ENCODE measurements around the gene TMEM144. TPM values are rescaled to one million over a fixed set of nuclear protein-coding genes. Genes with fewer than 3 reads are reported as not detected.

Gene TMEM144
- total RNA-seq (ENCODE audit: low replicate concordance), result 7.1 and 12.8 TPM in 2 replicates
- long read RNA-seq, transcript TMEM144-201 (13 exons, 3,442 nt), result major isoform, 12 of 22 reads
- long read RNA-seq, partial matches to known transcripts, result 3 of 22 reads
- long read RNA-seq, other reads (novel, unspliced or antisense), result 5 of 22 reads

DNA sequence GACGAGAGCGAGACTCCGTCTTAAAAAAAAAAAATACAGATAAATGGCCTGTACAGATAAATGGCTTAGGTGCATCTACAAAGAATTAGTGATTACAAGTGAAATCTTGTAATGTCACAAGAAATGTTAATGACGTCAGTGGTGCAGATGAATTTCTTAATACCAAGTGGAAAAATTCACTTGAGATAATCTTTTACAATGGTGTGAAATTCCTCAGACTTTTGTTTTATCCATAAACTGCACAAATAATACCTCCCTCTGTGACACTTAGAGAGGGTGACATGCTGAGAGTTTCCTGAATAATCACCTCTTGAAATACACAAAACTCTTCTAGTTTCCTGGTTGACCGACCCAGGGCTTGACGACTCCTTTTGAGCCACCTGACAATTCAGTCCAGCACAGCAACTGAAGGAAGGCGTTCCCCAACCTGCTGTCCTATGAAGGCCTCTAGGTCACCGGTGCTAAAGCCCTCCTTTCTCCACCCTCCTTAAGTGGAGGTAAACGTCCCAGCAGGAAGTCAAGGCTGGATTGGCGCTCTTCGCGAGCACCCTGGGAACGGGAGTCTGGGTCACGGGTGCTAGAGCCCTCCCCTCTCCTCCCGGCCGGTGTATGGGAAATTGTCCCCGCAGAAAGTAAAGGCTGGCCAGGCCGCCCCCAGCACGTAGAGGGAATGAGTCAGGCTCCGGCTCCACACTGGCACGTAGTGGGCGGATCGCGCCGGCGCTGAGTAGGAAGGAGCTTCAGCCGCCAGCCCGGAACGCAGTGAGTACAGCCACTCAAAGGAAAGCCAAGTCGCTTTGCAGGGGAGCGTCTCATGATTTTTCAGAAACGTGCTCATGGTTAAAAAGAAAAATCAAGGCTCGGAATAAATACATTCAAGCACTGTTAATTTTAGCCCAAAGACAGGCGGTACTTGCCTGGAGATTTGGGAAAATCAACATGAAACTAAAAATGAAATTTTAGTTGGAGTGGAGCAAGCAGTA, at the start of gene TMEM144:
TMEM144 (plus strand) TSS at position 662 of the 983 bp plus-strand sequence. CDS start 2,182 bp downstream, outside the sequence.
- no peaks in the 10 kb centered on the region for H3K9me3 Mint-ChIP-seq
- H3K4me1 Mint-ChIP-seq (ENCODE audit: unreplicated experiment), result peaks cover 16% of the 10 kb centered on the region
- peak; percentile 83 for DNase-seq (ENCODE audit: extremely low spot score, unreplicated experiment)
- no peaks in the 10 kb centered on the region for H3K36me3 Mint-ChIP-seq
- H3K4me3 Mint-ChIP-seq, result peak within 1 kb of the TSS; percentile 92
- TF ChIP-seq, protein P1, sequence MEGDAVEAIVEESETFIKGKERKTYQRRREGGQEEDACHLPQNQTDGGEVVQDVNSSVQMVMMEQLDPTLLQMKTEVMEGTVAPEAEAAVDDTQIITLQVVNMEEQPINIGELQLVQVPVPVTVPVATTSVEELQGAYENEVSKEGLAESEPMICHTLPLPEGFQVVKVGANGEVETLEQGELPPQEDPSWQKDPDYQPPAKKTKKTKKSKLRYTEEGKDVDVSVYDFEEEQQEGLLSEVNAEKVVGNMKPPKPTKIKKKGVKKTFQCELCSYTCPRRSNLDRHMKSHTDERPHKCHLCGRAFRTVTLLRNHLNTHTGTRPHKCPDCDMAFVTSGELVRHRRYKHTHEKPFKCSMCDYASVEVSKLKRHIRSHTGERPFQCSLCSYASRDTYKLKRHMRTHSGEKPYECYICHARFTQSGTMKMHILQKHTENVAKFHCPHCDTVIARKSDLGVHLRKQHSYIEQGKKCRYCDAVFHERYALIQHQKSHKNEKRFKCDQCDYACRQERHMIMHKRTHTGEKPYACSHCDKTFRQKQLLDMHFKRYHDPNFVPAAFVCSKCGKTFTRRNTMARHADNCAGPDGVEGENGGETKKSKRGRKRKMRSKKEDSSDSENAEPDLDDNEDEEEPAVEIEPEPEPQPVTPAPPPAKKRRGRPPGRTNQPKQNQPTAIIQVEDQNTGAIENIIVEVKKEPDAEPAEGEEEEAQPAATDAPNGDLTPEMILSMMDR (conservative IDR thresholded peaks at IDR 0.05), result peak; percentile 28
- peak within 1 kb of the TSS; percentile 95 for H3K27ac Mint-ChIP-seq
- H3K27me3 Mint-ChIP-seq, result no peaks in the 10 kb centered on the region

DNA sequence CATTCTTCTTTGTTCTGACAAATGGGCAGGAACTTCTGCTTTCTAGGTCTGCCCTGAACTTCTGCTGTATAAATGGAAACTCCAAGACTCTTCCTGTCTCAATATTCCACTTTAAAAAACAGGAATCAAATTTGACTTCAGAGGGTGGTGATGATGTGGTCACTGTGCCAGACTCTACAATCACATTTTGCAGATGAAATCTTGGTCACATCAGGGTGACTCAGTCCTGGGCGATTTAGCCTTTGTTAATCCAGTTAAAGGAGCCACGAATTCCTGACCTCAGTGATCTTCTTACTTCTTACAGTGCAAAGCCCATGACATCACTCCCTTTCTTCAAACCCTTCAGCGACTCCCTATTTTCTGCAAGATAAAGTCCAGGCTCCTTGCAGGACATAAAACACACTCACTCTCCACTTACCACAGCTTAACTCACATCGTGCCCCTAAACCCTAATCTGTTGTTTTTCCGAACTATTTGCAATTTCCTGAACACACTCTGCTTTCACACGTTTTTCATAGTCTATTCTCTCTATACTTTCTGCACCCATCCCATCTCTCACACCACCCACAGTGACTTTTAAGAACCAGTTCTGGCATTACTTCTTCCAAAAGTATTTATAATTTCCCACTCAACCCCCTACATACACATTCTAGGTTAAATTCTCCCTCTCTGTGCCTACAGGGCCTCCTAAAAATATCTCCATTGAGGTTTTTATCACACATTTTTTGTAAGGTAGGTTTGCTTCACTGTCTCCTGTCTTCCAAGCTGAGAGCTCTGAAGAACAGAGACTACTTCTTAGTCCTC, 48.5 kb upstream of the TMEM144 start:
- H3K36me3 Mint-ChIP-seq, result peaks cover 18% of the 10 kb centered on the region
- no peak for DNase-seq (ENCODE audit: extremely low spot score, unreplicated experiment)
- H3K27me3 Mint-ChIP-seq, result no peaks in the 10 kb centered on the region
- H3K27ac Mint-ChIP-seq, result peak overlapping the region; percentile 17
- H3K4me3 Mint-ChIP-seq, result peak overlapping the region; percentile 30
- H3K4me1 Mint-ChIP-seq (ENCODE audit: unreplicated experiment), result peaks cover 70% of the 10 kb centered on the region
- no peaks in the 10 kb centered on the region for H3K9me3 Mint-ChIP-seq
- TF ChIP-seq, protein P1 (conservative IDR thresholded peaks at IDR 0.05), result no peak

DNA sequence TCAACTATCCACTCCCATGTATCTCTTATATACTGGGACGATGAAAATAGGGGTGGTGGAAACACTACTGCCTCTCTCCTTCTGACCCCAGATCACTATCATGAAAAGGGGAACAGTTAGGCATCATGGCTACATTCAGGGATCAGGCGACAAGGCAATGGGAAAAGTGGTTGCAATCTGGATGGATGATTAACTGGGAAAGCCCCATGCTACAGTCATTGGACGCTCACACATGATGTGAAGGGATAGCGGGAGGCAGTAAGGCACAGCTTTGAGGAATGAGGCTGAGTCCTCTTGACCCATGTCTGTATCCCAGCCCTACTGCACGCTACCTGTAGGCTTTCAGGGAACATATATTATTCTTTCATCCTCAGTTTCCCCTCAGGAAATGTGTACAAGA, 47.7 kb upstream of the TMEM144 start:
- Mint-ChIP-seq H3K27ac (peak overlapping the region; percentile 54), H3K9me3 (no peaks in the 10 kb centered on the region), H3K36me3 (peaks cover 18% of the 10 kb centered on the region), H3K27me3 (no peaks in the 10 kb centered on the region), H3K4me3 (no peak overlapping the region), H3K4me1 (ENCODE audit: unreplicated experiment) (peaks cover 62% of the 10 kb centered on the region)
- no peak for DNase-seq (ENCODE audit: extremely low spot score, unreplicated experiment)
- TF ChIP-seq, protein P1 (conservative IDR thresholded peaks at IDR 0.05), result no peak

DNA sequence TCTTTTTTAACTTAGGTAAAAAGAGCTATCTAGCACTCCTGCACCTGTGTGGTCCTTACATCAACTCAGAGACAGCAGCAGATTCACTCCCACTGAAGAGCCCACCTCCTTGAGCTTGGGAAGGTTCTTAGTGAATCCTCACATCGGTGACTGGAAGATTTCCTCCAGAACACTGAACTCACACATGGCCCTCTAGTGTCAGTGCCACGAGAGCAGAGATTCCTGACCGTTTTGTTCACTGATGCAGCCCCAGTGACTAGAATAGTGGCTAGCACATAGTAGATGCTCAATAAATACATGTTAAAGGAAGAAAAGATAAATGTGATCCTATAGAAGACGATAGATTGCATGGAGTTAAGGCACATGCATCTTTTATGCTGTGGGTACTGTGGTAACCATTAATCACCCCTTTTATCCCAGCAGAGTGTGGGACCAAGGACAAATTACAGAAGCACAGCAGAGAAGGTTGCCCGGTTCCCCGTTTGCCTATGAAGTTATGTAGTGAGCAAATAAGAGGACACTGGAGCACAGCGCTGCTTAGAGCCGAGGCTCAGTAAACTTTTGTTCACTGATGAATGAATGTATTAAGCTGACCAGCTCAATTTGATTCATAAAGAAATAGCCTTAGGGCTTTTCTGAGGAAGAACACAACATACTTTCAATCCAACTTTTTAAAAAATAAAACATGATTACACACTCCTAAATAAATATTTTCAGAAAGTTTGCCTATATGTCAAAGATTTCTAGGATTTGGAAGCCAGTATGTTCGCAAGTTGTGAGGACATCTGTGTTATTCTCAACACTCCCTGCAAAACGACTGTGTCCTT, 46.1 kb upstream of the TMEM144 start:
- Mint-ChIP-seq H3K4me3 (peak overlapping the region; percentile 69), H3K9me3 (no peaks in the 10 kb centered on the region), H3K27ac (peak overlapping the region; percentile 61), H3K4me1 (ENCODE audit: unreplicated experiment) (peaks cover 52% of the 10 kb centered on the region), H3K36me3 (peaks cover 16% of the 10 kb centered on the region), H3K27me3 (no peaks in the 10 kb centered on the region)
- TF ChIP-seq, protein P1 (conservative IDR thresholded peaks at IDR 0.05), result no peak
- no peak for DNase-seq (ENCODE audit: extremely low spot score, unreplicated experiment)
